Activated naive CD4-positive, alpha-beta T cell treated with anti-CD3 and anti-CD28 coated beads for 36 hours (primary cell): ENCODE measurements around the gene NME9. TPM values are rescaled to one million over a fixed set of nuclear protein-coding genes. Genes with fewer than 3 reads are reported as not detected.

Experiments
- CTCF ChIA-PET: fragments of 350-600 bp; sonication (Branson Sonifier 250); formaldehyde crosslinking; loops from one replicate; lab custom pipeline; 2021; ENCODE audit warnings: antibody characterized with exemption; lab: Charles Lee
- DNase-seq: peaks from one replicate; pipeline ENCODE4 v3.0.0-alpha.2; 2020
- H3K27ac Mint-ChIP-seq: one replicate; pipeline ENCODE4 v1.8.0; 2021; ENCODE audit warnings: mild to moderate bottlenecking, mixed read lengths
- H3K27me3 Mint-ChIP-seq: one replicate; pipeline ENCODE4 v1.8.0; 2021; ENCODE audit warnings: low read depth, mixed read lengths
- H3K36me3 Mint-ChIP-seq: one replicate; pipeline ENCODE4 v1.8.0; 2021; ENCODE audit warnings: low read depth, mixed read lengths
- H3K4me1 Mint-ChIP-seq: one replicate; pipeline ENCODE4 v1.8.0; 2021; ENCODE audit warnings: low read depth, mixed read lengths
- H3K4me3 Mint-ChIP-seq: one replicate; pipeline ENCODE4 v1.8.0; 2021; ENCODE audit warnings: mild to moderate bottlenecking, moderate library complexity, mixed read lengths
- H3K9me3 Mint-ChIP-seq: one replicate; pipeline ENCODE4 v1.8.0; 2021; ENCODE audit warnings: mixed read lengths
- intact Hi-C: fragments of 100-400 bp; cut with micrococcal nuclease; formaldehyde crosslinking; loops from one replicate; pipeline ENCODE4 v1.15.1; 2023
- total RNA-seq, 2 experiments: library from RNA; stranded (reverse); gene quantifications; one replicate each; pipeline ENCODE4 v1.2.3, GENCODE V29; 2021

NME9 gene
- total RNA-seq, 2 experiments from 2014 or later = 2.0 to 2.4 TPM

DNA sequence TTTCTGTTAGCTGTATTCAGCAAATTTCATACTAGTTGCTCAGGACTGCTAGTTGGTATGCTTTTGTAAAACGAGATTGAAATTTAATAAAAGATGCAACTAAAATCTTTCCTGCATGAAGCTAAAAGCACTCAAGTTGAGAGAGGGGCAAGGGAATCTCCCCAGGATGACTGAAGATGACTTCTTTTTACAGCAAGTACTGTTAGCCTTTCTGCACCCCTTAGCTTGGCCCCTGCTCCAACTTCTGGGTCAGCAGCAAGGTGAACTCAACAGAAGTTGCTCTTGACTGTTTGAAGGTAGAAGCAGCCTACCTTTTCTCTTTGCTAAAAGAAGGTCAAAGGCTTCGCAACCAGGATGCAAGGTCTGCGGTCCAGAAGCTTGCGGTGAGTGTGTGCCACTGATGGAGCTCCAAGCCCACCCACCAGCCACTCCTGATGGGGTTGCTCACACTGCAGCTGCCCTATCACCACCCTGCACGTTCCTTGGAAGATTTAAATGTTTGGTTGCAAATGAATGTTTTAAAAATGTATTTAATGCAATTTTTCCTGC lies 32.5 kb downstream of the NME9 start:
- CTCF ChIA-PET = interaction anchor here (1.0 to 2.4 kb wide), 3 partner anchors 31 to 41 kb away, joined by 3 to 8 read pairs (median 7); no protein-coding TSS in a partner anchor
- peak; percentile 51 for DNase-seq
- Mint-ChIP-seq H3K4me3 (peak overlapping the region; percentile 9), H3K36me3 (peaks cover 33% of the 10 kb centered on the region), H3K27me3 (no peaks in the 10 kb centered on the region), H3K27ac (peak overlapping the region; percentile 88), H3K9me3 (no peaks in the 10 kb centered on the region), H3K4me1 (peaks cover 38% of the 10 kb centered on the region)
- intact Hi-C loops = loop anchor here (1.0 to 10.0 kb wide), 3 partner anchors 15 to 232 kb away; partner anchors contain the start of gene NME9

DNA sequence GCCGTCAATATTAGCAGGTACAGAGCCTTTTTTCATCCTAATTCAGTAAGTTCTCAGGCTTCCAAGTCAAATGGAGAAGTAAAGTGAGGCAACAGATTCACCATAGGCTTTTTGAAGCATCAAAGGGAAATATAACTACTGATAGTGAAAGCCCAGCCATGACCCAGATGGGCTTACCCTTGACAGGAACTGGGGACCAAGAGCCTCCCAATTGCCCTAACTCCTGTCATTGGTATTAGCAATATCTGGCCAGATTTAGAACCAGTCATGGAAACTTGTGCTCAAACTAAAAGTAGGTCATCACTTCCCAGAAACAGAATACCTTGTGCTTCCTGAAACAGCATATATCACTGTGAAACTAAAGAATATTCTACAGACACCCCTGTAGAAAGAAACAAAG lies 33.0 kb downstream of the NME9 start:
- Mint-ChIP-seq H3K4me1 (peaks cover 38% of the 10 kb centered on the region), H3K4me3 (peak overlapping the region; percentile 15), H3K9me3 (no peaks in the 10 kb centered on the region), H3K27me3 (no peaks in the 10 kb centered on the region), H3K27ac (peak overlapping the region; percentile 88), H3K36me3 (peaks cover 35% of the 10 kb centered on the region)
- CTCF ChIA-PET = interaction anchor here (1.0 to 2.4 kb wide), 3 partner anchors 32 to 41 kb away, joined by 3 to 8 read pairs (median 7); no protein-coding TSS in a partner anchor
- intact Hi-C loops = loop anchor here (1.0 to 10.0 kb wide), 5 partner anchors 16 to 537 kb away; partner anchors contain the start of gene NME9
- peak; percentile 74 for DNase-seq

DNA sequence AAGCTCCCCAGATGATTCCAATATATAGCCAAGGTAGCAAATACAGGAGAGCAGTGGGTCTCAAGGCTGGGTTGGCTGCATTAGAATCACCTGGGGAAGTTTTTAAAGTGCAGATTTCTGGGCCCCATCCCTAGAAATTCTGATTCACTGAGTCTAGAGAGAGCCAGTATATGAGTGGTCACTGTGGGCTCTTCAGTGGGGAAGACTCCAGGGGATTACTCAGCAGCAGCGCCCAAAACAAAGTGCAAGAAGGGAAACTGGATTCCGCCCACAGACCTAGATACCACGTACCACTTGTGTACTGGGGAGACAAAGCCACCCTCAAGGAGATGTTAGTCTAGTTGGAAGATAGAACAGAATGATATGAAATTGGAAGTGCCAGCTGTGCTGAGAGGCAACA lies 40.0 kb downstream of the NME9 start:
- no peak for DNase-seq
- peak overlapping the region; percentile 55 for H3K27ac Mint-ChIP-seq
- intact Hi-C loops = loop anchor here (10.0 kb wide), 1 partner anchor 225 kb away; no protein-coding TSS in a partner anchor
- CTCF ChIA-PET = no interaction called here
- no peak overlapping the region for H3K4me3 Mint-ChIP-seq
- H3K4me1 Mint-ChIP-seq = peaks cover 11% of the 10 kb centered on the region
- no peaks in the 10 kb centered on the region for H3K9me3 Mint-ChIP-seq
- peaks cover 34% of the 10 kb centered on the region for H3K36me3 Mint-ChIP-seq
- no peaks in the 10 kb centered on the region for H3K27me3 Mint-ChIP-seq

DNA sequence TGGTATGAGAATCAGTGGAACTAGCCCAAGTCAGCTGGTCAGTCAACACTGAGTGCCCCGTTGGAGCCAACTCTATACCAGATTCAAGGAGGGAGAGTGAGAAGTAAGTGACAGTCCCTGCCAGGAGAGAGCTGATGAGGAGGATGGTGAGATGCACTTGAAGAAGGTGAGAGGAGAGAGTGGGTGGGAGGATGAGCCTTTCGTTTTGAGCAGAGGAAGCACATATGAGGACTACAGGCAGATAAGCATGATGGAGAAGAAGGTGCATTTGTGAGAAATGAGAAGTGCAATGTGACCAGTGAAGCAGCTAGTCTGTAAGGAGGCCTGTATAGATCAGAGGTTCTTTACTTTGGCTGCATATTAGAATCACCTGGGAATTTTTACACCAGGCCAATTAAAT lies 40.4 kb downstream of the NME9 start:
- no peak for DNase-seq
- Mint-ChIP-seq H3K4me3 (no peak overlapping the region), H3K9me3 (no peaks in the 10 kb centered on the region), H3K4me1 (peaks cover 14% of the 10 kb centered on the region), H3K27me3 (no peaks in the 10 kb centered on the region), H3K27ac (peak overlapping the region; percentile 51), H3K36me3 (peaks cover 31% of the 10 kb centered on the region)
- CTCF ChIA-PET = no interaction called here
- intact Hi-C loops = no loop called here

DNA sequence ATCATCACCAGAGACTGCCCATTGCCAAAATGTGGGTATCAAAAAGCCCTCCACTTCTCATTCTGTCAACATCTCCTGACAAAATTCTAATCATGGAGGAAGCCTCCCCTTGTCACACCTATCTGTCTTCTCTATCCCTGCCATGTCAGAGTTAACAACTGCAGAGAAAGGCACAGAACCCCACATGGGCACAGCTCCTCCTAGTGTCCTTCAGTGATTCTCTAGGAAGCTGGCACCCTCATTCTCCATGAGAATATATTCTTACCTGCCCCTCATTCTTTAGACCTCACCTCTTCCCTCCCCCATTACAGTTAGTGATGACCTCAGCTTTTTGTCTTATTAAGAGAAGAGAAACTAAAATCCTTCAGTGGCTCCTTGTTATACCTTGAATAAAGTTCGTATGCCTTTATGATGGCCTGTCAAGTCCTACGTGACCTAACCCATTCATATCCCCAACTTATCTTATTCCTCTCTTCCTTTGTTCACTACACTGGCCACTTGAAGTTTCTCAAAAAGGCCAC lies 44.6 kb downstream of the NME9 start:
- no peak overlapping the region for H3K27ac Mint-ChIP-seq
- peak; percentile 22 for DNase-seq
- CTCF ChIA-PET = interaction anchor here (1.2 kb wide), 1 partner anchor 105 kb away, joined by 3 read pairs; no protein-coding TSS in a partner anchor
- intact Hi-C loops = loop anchor here (1.0 kb wide), 1 partner anchor 105 kb away; no protein-coding TSS in a partner anchor
- H3K4me1 Mint-ChIP-seq = peaks cover 21% of the 10 kb centered on the region
- H3K4me3 Mint-ChIP-seq = no peak overlapping the region
- no peaks in the 10 kb centered on the region for H3K9me3 Mint-ChIP-seq
- H3K27me3 Mint-ChIP-seq = no peaks in the 10 kb centered on the region
- H3K36me3 Mint-ChIP-seq = peaks cover 16% of the 10 kb centered on the region

DNA sequence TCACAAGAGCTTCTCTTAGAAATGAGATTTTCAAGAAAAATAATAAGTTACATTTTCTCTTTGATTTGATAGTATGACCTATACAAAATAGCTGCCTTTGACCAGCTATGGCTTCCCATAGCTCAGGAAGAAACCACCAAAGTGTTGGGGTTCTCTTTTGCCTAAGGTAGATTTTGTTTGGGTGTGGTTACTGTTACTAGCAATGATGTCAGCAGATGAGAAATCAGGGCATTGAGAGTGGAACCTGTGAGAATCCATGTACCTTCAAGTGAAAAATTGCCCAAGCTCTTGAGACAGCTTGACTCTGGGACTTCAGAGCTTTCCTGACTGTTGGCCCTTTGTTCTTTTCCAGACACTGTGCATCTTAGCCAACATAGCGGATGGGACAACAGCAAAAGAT lies 45.6 kb downstream of the NME9 start:
- H3K4me1 Mint-ChIP-seq = peaks cover 13% of the 10 kb centered on the region
- CTCF ChIA-PET = interaction anchor here (0.6 to 1.8 kb wide), 9 partner anchors 10 to 134 kb away, joined by 3 to 6 read pairs (median 5); no protein-coding TSS in a partner anchor
- H3K36me3 Mint-ChIP-seq = peaks cover 9% of the 10 kb centered on the region
- no peak for DNase-seq
- no peaks in the 10 kb centered on the region for H3K9me3 Mint-ChIP-seq
- no peaks in the 10 kb centered on the region for H3K27me3 Mint-ChIP-seq
- no peak overlapping the region for H3K4me3 Mint-ChIP-seq
- H3K27ac Mint-ChIP-seq = peak overlapping the region; percentile 54
- intact Hi-C loops = no loop called here

DNA sequence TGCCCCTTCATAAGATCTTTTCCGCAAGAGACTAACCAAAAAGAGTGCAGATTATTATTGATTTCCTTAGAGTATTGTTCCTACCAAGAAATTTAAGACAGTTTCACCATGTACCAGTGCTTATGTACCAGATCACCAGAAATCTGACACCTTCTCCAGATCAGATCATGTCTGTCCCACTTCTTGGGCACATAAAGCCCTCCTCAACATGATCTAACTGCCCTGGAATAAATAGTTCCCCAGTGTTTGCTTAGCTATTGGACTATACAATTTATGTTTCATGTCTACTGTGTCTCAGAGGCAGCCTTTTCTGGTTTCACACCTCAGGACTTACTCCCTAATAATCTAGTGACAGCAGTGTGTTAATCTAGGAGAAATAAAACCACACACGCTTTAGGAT lies 46.8 kb downstream of the NME9 start:
- peaks cover 2% of the 10 kb centered on the region for H3K36me3 Mint-ChIP-seq
- H3K4me3 Mint-ChIP-seq = no peak overlapping the region
- intact Hi-C loops = no loop called here
- H3K27me3 Mint-ChIP-seq = no peaks in the 10 kb centered on the region
- DNase-seq = no peak
- H3K4me1 Mint-ChIP-seq = peaks cover 11% of the 10 kb centered on the region
- no peak overlapping the region for H3K27ac Mint-ChIP-seq
- CTCF ChIA-PET = interaction anchor here (1.0 to 1.8 kb wide), 3 partner anchors 12 to 46 kb away, joined by 3 to 6 read pairs (median 5); no protein-coding TSS in a partner anchor
- H3K9me3 Mint-ChIP-seq = no peaks in the 10 kb centered on the region

DNA sequence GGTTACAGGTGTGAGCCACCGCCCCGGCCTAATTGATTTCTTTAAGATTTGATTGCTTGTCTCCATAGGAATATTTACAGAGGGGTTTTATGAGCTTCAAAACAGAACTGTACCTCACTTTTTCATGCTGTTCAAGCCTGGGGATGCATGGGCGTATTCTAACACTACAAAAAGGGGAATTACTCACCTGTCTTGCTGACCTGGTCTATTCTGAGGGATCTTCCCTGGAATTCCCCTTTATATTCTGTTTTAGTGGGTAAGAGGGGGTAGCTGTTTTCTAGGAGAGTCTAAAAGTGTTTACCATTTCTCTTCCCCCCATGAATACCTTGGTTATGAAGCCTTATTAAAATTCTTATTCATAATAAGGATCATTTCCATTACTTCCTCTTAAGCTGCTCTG lies 48.1 kb downstream of the NME9 start:
- peaks cover 11% of the 10 kb centered on the region for H3K4me1 Mint-ChIP-seq
- peaks cover 6% of the 10 kb centered on the region for H3K36me3 Mint-ChIP-seq
- no peak overlapping the region for H3K27ac Mint-ChIP-seq
- no peak overlapping the region for H3K4me3 Mint-ChIP-seq
- H3K9me3 Mint-ChIP-seq = no peaks in the 10 kb centered on the region
- CTCF ChIA-PET = interaction anchor here (0.8 kb wide), 1 partner anchor 100 kb away, joined by 3 read pairs; no protein-coding TSS in a partner anchor
- no peak for DNase-seq
- intact Hi-C loops = no loop called here
- H3K27me3 Mint-ChIP-seq = no peaks in the 10 kb centered on the region

DNA sequence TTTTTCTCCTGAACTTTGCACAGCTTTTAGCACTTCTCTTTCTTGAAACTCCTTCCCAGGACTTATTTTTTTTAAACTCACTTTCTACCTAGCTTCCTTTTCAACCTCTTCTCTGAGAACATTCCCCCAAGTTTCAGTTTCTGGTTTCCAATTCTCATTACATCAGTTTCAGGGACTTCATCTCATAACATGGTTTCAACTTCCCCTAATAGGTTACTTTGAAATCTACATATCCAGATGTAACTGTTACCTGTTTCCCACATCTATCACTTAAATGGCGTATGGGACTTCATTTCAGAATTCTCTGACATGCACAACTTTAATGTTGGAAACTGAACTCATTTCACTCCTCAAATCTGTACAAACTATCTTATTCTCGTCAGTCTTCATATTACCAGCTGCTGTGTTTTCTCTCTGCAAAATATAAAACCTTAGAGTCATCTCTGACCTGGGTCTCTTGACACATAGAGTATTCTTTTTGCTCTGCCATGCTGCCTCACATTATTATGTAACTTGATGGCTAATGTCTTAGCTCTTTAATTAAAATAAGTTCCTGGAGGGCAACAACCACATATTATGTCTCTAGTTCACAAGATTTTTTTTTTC lies 58.4 kb downstream of the NME9 start:
- CTCF ChIA-PET = interaction anchor here (0.7 to 1.4 kb wide), 10 partner anchors 8 to 146 kb away, joined by 3 to 6 read pairs (median 4); no protein-coding TSS in a partner anchor
- Mint-ChIP-seq H3K36me3 (peaks cover 36% of the 10 kb centered on the region), H3K4me1 (peaks cover 11% of the 10 kb centered on the region), H3K4me3 (no peak overlapping the region), H3K27ac (peak overlapping the region; percentile 67), H3K9me3 (no peaks in the 10 kb centered on the region), H3K27me3 (no peaks in the 10 kb centered on the region)
- intact Hi-C loops = loop anchor here (1.0 to 5.0 kb wide), 5 partner anchors 25 to 204 kb away; partner anchors contain the start of gene NME9
- DNase-seq = no peak

DNA sequence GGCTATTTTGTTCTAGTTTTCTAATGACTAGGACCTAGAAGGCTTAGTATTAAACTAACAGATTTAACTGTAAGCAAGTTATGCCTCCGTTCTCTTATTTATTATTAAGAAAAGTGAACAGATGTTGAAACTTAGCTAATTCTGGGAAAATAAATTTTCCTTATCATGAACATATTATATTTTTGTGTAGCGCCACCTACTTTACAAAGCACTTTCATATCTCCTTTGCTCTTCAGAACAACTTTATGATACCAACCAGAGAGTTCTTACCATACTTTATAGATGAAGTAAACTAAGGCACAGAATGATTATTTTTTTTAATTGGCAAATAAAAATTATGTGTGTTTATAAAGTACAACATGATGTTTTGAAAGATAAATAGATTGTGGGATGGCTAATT lies 59.4 kb downstream of the NME9 start:
- Mint-ChIP-seq H3K27me3 (no peaks in the 10 kb centered on the region), H3K36me3 (peaks cover 40% of the 10 kb centered on the region), H3K4me1 (peaks cover 11% of the 10 kb centered on the region), H3K9me3 (no peaks in the 10 kb centered on the region), H3K27ac (no peak overlapping the region), H3K4me3 (no peak overlapping the region)
- CTCF ChIA-PET = interaction anchor here (0.6 to 1.4 kb wide), 5 partner anchors 13 to 147 kb away, joined by 3 to 6 read pairs (median 4); no protein-coding TSS in a partner anchor
- intact Hi-C loops = loop anchor here (5.0 kb wide), 1 partner anchor 203 kb away; no protein-coding TSS in a partner anchor
- no peak for DNase-seq

DNA sequence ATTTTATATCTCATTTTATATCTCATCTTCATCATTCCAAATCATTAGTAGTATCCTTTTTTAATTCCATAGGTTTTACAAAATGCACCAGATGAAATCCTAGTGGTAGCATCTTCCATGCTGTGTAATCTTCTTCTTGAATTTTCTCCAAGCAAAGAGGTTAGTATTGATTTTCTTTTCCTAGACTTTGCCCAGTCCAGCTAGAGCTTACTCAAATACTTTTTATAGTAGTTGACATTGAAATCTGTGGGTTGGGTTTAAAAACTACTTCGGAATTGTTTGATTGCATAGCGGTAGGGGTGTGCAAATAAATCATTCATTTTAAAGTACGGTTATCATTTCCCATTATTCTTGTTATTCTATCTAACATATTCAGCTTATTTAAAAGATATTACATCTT lies 62.6 kb downstream of the NME9 start:
- no peak for DNase-seq
- no peak overlapping the region for H3K4me3 Mint-ChIP-seq
- H3K9me3 Mint-ChIP-seq = no peaks in the 10 kb centered on the region
- CTCF ChIA-PET = no interaction called here
- H3K27me3 Mint-ChIP-seq = no peaks in the 10 kb centered on the region
- no peak overlapping the region for H3K27ac Mint-ChIP-seq
- H3K36me3 Mint-ChIP-seq = peaks cover 18% of the 10 kb centered on the region
- intact Hi-C loops = no loop called here
- peaks cover 10% of the 10 kb centered on the region for H3K4me1 Mint-ChIP-seq

DNA sequence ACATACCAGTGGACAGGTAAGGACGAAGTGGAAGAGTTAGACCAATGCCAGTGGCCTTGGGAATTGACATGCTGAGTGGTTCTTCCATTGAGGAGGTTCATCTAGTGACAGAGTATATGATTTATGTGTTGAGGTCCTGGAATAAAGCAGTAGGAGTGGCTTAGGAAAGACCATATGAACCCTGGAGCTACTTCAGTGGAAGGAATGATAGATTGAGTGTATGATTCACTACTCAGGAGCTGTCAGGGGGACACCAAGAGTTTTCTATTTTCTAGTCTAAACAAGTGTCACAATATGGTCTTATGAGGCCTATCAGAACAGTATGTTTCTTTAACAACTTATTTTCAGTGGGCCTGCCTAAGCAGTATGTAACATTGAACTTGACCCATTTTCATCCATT lies 63.9 kb downstream of the NME9 start:
- intact Hi-C loops = no loop called here
- Mint-ChIP-seq H3K36me3 (peaks cover 10% of the 10 kb centered on the region), H3K4me1 (no peaks in the 10 kb centered on the region), H3K9me3 (no peaks in the 10 kb centered on the region), H3K27ac (no peak overlapping the region), H3K27me3 (no peaks in the 10 kb centered on the region), H3K4me3 (no peak overlapping the region)
- CTCF ChIA-PET = no interaction called here
- no peak for DNase-seq
